Loucy (cell line): ENCODE results near the gene ZNF775.

Experiments
- CTCF ChIP-seq: fragments of 200-600 bp; sonication (generic); conservative IDR thresholded peaks from 2 replicates; pipeline ENCODE4 v1.5.1; 2014; ENCODE audit warnings: mild to moderate bottlenecking, antibody characterized with exemption, low read length
- EZH2phosphoT487 ChIP-seq: fragments of 200-600 bp; IDR thresholded peaks from 2 replicates; pipeline ENCODE4 v1.6.1; 2018; ENCODE audit warnings: antibody characterized with exemption, mild to moderate bottlenecking, moderate library complexity, borderline replicate concordance

- TF ChIP-seq CTCF (no peak), EZH2phosphoT487 (no peak)
Observed at GRCh38 chr7:150340875-150341262, 38.3 kb upstream of the ZNF775 start.
